Myocyte (in vitro differentiated cells): ENCODE measurements around the gene TRH. TPM values are rescaled to one million over a fixed set of nuclear protein-coding genes. Genes with fewer than 3 reads are reported as not detected.
"Not testable (repeated sequence)": the region's sequence is repeated elsewhere in the genome, so short reads cannot be mapped to it uniquely, and the experiment has no call there.

ENCODE experiments used
- DNase-seq: peaks from one replicate; pipeline ENCODE4 v3.0.0-alpha.2; 2012; ENCODE audit warnings: low read depth
- total RNA-seq: library from RNA; depleted of rRNA; stranded (reverse); fragments of >200 nt; gene quantifications from 2 replicates; pipeline ENCODE4 v1.2.3, GENCODE V29; 2014

Gene TRH
- total RNA-seq, 1 donor from 2014 or later: not detected

DNA sequence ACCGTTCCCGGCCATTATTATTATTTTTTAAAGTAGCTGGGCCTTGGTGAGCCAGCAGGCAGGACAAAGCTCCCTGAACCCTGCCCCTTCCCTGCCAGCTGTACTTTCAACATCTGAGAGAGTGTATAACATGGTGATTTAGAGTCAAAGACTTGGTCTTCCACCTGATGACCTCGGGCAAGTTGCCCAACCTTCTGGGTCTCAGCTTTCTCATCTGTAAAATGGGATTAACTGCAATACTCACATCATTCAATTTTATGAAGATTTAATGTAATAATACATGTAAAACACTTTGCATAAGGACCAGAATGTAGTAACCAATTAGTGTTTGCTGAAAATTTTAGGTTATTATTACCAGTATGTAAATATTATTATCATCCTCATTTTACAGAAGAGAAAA lies 11.9 kb upstream of the TRH start:
- no peak for DNase-seq

- DNase-seq: no peak
Measured at GRCh38 chr3:129965937-129966336, 8.6 kb upstream of the TRH start.

DNA sequence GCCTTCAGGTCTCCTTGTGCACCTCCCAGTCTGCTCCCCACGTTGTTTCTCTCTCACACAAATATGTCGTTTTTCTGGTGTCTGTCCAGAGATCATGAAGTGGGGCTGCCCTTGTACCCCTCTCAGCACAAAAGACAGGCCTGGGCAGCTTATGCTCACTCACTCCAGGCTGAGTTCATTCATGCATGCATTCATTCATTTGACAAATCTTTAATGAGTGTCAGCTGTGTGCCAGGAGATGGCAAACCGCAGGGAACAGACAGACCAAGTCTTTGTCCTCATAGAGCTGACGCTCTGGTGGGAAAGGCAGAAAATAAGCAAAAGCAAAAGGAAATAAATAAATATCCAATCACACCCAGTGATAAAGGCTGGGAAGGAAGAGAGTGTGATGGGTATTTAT lies 7.6 kb upstream of the TRH start:
- DNase-seq: no peak

DNA sequence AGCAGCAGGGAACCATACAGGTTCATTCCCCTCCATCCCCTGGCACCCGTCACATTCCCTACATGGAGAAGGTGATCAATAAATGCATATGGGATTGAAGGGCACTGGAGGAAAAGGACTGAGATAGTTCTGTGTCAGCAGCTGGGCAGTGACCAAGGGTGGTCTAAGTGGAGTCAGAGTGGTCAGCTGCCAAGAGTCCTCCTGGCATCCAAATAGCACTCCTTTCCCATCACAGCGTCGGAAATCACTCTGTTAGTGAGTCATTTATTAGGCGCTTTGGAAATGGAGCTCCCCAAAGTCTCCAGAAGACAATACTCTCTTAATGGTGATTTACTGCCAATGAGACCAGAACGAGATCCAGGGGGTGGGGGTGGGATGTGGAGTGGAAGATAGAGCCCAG lies 6.8 kb upstream of the TRH start:
- no peak for DNase-seq

GRCh38 chr3:129971351-129972052 lies 3.0 kb upstream of the TRH start:
- no peak for DNase-seq

- DNase-seq: no peak
Measured at GRCh38 chr3:129972301-129972700, 2.2 kb upstream of the TRH start.

DNA sequence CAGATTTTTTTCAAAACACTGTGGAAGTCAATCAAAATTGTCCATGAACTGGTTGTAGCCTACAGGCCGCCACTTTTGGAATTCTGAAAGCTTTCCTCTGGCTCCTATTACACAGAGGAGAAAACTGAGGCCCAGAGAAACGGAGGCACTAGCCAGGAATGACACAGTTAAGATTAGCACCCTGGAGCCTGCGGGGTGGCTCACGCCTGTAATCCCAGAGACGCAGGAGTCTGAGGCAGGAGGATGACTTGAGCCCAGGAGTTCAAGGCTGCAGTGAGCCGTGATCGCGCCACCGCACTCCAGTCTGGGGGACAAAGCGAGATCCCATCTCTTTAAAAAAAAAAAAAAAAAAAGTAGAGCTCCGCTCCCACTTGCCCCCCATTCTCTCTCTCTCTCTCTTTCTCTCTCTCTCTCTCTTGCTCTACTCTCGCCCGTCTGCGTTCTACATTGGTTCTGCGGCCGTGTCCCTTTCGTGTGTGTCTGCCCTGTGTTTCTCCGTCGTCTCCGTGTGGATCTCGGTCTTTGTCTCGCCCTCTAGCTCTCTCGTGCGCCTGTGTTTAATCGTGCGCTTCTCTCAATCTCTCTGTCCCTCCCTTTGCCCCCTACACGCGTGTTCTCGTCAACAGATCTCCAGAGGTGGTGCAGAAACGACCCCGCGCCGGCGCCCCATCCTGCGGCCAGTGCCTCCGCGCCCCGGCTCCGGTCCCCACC lies 512 bp upstream of the TRH start:
- no peak for DNase-seq

DNA sequence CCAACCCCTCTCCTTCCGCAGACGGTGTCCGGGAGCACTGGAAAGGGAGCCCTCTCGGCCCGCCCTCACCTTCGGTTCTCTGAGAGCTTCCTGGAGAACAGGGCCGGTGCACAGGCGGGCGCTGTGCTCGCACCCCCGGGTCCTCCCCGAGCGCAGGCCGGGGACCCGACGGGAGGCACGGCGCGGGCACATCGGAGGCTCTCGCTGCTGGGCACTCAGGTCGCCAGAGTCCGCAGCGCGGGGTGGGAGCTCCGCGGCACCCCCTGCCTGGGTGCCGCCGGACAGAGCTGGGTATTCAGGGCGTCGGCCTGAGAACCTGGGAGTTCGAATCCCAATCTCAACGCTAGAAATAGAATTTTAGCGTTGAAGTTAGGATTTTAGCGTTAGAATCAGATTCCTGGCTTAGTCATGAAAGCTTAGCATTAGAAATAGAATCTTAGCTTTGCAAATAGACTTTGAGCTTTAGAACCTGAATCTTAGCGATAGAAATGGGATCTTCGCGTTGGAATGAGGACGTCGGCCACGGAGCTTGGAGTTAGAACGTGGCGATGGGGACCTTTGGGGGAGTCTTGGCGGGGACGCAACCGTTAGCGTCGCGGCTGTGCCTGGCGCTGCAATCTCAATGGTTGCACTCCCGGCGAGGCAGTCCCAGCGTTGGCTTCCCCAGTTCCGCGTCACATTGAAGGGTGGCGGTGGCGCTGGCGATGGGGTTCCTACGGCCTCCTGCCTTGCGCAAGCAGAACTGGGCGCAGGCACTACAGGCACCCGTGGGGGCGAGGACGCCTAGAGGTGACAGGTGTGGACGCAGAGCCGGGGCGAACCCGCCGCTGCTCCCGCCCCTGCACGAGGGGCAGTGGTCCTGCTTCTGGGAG lies 549 bp downstream of the TRH start:
- DNase-seq: no peak

DNA sequence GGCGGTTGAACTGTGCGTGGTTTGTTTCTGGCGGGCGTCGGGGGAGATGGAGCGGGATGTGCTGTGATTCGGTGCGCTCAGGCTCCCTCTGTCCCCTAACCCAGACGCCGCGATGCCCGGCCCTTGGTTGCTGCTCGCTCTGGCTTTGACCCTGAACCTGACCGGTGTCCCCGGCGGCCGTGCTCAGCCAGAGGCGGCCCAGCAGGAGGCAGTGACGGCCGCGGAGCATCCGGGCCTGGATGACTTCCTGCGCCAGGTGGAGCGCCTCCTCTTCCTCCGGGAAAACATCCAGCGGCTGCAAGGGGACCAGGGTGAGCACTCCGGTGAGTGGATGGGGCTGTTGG lies 1.2 kb downstream of the TRH start:
- no peak for DNase-seq

GRCh38 chr3:129976286-129976685 lies 1.8 kb downstream of the TRH start:
- no peak for DNase-seq

GRCh38 chr3:129978123-129978522 lies 3.6 kb downstream of the TRH start:
- DNase-seq: no peak

GRCh38 chr3:129979905-129980304 lies 5.4 kb downstream of the TRH start:
- no peak for DNase-seq

GRCh38 chr3:129983561-129983960 lies 9.0 kb downstream of the TRH start:
- DNase-seq: no peak

DNA sequence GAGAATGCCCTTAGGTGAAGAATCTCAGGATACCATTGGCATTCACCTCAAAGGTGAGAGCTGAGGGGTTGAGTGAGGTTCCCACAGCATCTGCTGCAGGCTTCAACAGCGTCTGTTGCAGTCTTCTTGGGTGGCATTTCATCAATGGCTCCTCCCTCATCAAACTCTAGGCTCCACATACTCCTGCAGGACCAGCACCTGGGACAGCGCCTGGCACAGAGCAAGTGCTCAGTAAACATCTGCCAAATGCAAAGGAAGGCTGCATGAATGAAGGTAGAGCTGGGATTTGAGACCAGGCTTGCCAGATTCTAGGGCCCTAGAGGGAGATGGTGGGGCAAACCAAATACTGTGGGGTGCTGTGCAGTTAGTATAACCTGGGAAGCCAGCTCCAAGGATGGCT lies 9.6 kb downstream of the TRH start:
- peak; percentile 6 for DNase-seq

GRCh38 chr3:129985113-129985512 lies 10.6 kb downstream of the TRH start:
- no peak for DNase-seq

- no peak for DNase-seq
Measured at GRCh38 chr3:129988429-129988828, 13.9 kb downstream of the TRH start.

- no peak for DNase-seq
Measured at GRCh38 chr3:129989414-129989813, 14.9 kb downstream of the TRH start.

DNA sequence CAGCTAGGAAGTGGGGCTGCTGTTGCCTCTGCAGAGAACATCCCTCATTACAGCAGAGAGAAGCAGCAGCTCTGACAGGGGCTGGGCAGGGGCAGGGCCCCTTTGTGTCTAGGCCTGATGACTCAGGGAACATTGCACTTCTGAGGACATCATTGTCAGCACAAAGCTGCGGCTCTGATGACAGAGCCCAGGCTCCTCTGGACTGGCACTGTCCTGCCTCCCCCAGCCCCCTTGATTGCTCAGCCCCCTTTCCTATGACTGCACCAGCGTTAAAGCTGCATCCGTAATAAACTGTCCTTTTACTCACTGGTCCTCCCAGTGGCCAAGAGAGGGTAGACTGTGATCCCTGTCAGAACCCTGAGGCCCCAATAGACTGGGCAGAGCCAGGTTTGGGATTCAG lies 18.3 kb downstream of the TRH start:
- DNase-seq: no peak

DNA sequence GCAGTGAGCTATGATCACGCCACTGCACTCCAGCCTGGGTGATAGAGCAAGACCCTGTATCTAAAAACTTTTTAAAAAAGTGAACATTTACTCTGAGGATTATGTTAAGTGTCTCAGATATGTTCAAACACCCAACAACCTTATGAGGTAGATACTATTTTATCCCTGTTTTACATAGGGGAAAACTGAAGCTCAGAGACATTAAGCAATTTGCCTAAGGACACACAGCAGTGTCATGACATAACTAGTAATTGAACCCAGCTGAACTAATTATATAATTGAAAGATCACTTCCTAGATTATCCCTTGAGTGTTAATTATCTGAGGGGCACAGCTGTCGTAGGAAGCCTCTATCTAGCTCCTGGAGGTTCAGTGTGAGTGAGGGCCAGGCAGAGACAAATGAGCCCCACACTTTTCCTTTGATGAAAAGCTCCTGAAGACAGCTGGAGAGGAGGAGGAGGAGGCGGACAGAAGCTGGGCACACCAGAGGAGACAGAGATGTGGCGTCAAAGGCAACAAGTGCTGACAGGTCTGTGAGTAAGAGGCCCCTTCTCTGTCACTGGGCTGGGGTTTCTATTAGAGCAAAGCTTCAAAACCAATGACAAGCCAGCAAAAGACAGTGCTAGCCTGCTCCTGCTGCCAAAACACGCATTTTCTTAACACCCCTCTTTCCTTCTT lies 20.5 kb downstream of the TRH start:
- DNase-seq: no peak

DNA sequence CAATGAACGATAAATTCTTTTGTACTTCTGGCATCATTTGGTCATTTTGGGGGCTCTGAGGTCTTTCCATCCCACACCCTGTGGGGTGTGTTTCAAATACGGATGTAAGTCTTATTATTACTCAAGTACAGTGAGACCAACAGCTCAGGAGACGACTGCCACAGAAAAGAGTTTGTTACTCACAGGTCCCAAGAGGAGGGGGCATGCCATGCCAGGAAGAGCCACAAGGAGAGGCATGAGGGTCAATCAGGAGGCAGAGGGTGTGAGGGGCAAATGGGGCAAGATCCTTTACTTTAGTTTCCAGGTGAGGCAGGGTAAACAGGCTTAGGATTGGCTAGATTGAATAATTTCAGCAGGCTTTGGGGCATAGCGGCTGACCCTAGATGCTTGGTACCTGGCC lies 21.6 kb downstream of the TRH start:
- DNase-seq: no peak

DNA sequence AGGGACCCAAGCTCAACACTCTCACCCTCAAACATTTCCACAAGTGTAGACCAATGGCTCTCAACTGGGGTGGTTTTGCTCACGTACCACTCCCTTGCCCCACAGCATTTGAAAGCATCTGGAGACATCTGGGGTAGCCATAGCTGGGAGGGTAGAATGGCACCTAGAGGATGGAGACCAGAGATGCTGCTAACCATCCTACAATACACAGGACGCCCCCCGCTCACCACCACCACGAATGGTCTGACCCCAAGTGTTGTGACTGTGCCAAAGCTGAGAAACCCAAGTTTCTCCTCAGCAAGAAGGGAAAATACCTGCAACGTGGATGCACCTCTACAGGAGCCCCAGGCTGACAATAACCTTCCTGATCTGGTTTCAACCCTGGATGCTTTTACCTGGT lies 24.7 kb downstream of the TRH start:
- not testable (repeated sequence) for DNase-seq
